Measurements from ENCODE around the gene ST7L.

GRCh38 chr1:112517646-112518045, 101.3 kb downstream of the ST7L start:
- TF ChIP-seq CTCF (IDR thresholded peaks at IDR 0.05; ENCODE audit: extremely low read depth in 1 of 2, insufficient read depth in 1 of 2, low read depth in 1 of 2, low read length in 2 of 2) (no peak), EZH2 (IDR thresholded peaks at IDR 0.05; ENCODE audit: borderline replicate concordance, low read depth, low read length, severe bottlenecking) (no peak), MAX (IDR thresholded peaks at IDR 0.05; ENCODE audit: insufficient read depth, insufficient read length) (no peak), POLR2A (IDR thresholded peaks at IDR 0.05; ENCODE audit: low read depth, low read length) (no peak), POLR2AphosphoS5 (IDR thresholded peaks at IDR 0.05; ENCODE audit: insufficient read depth, low read depth, low read length) (no peak), MYC (IDR thresholded peaks at IDR 0.05; ENCODE audit: low read depth, low read length) (no peak)
